Adrenal gland (tissue), 5 donors: Measurements from ENCODE around the gene FAM161A.

Experiments used
- CTCF ChIP-seq, 6 experiments: fragments of 450-650 bp in 4 of 6; fragments of 200-600 bp in 2 of 6; sonication (generic) in 1 of 6; IDR thresholded peaks; 1 replicate in 5 of 6; 2 replicates in 1 of 6; pipeline versions ENCODE4 v1.5.1 to v1.8.0; 2016 to 2021; ENCODE audit warnings: antibody characterized with exemption in 6 of 6, mild to moderate bottlenecking in 2 of 6, moderate library complexity in 1 of 6
- POLR2A ChIP-seq, 2 donors: fragments of 450-650 bp; IDR thresholded peaks; one replicate each; pipeline ENCODE4 v1.6.1; 2017; ENCODE audit warnings: antibody characterized with exemption in 2 of 2, mild to moderate bottlenecking in 2 of 2, moderate library complexity in 1 of 2
- donor health status: DM: no; HTN: no; CAD: no.

GRCh38 chr2:61834893-61835292 is 19.0 kb downstream of the FAM161A start:
- no peak for TF ChIP-seq CTCF (IDR thresholded peaks at IDR 0.05)
- TF ChIP-seq POLR2A (IDR thresholded peaks at IDR 0.05), result no peak
